HepG2 (cell line): ENCODE measurements around the gene FLT3LG. TPM values are rescaled to one million over a fixed set of nuclear protein-coding genes. Genes with fewer than 3 reads are reported as not detected.

Experiments used
- BCL3 ChIP-seq: sonication (generic); formaldehyde crosslinking; IDR thresholded peaks from 2 replicates; pipeline ENCODE4 v1.5.1; 2020; ENCODE audit warnings: mild to moderate bottlenecking, missing genetic modification reagents, moderate library complexity
- KAT2B ChIP-seq: fragments of 150-350 bp; IDR thresholded peaks from 2 replicates; pipeline ENCODE4 v1.6.1; 2014; ENCODE audit warnings: low read depth, low read length, borderline replicate concordance
- KAT7 ChIP-seq: IDR thresholded peaks from 2 replicates; pipeline ENCODE4 v1.6.1; 2018; ENCODE audit warnings: borderline replicate concordance, missing compliant biosample characterization
- POGZ ChIP-seq: sonication (generic); formaldehyde crosslinking; IDR thresholded peaks from 2 replicates; pipeline ENCODE4 v1.4.0; 2020; ENCODE audit warnings: mild to moderate bottlenecking, missing genetic modification reagents
- POLR2G ChIP-seq: fragments of 200-400 bp; formaldehyde crosslinking; IDR thresholded peaks from 2 replicates; pipeline ENCODE4 v1.6.1; 2018; ENCODE audit warnings: mild to moderate bottlenecking, low read depth, low read length, moderate library complexity
- SOX6 ChIP-seq, 2 experiments: fragments of 450-650 bp in 1 of 2; sonication (generic) in 1 of 2; formaldehyde crosslinking in 1 of 2; IDR thresholded peaks; 2 replicates each; pipeline versions ENCODE4 v1.4.0 to v1.6.1; 2017 to 2020; ENCODE audit warnings: antibody characterized with exemption in 1 of 2, mild to moderate bottlenecking in 1 of 2, missing genetic modification reagents in 1 of 2
- SP4 ChIP-seq: sonication (generic); formaldehyde crosslinking; IDR thresholded peaks from 2 replicates; pipeline ENCODE4 v1.8.1; 2023; ENCODE audit warnings: mild to moderate bottlenecking, missing genetic modification reagents
- STAG1 ChIP-seq: sonication (generic); formaldehyde crosslinking; IDR thresholded peaks from 2 replicates; pipeline ENCODE4 v1.4.0; 2020; ENCODE audit warnings: missing genetic modification reagents
- TEAD3 ChIP-seq: optimal IDR thresholded peaks from 2 replicates; pipeline ENCODE3; 2016; ENCODE audit warnings: borderline replicate concordance
- TFDP2 ChIP-seq: sonication (generic); formaldehyde crosslinking; IDR thresholded peaks from 2 replicates; pipeline ENCODE4 v1.4.0; 2020; ENCODE audit warnings: missing genetic modification reagents
- TOE1 ChIP-seq: sonication (generic); formaldehyde crosslinking; IDR thresholded peaks from 2 replicates; pipeline ENCODE4 v1.4.0; 2020; ENCODE audit warnings: mild to moderate bottlenecking, missing genetic modification reagents
- UBTF ChIP-seq: sonication (generic); formaldehyde crosslinking; IDR thresholded peaks from 2 replicates; pipeline ENCODE4 v1.4.0; 2020; ENCODE audit warnings: mild to moderate bottlenecking, missing genetic modification reagents
- XRCC5 ChIP-seq: fragments of 200-400 bp; formaldehyde crosslinking; optimal IDR thresholded peaks from 2 replicates; pipeline ENCODE3; 2017; ENCODE audit warnings: mild to moderate bottlenecking, low read length
- ZFP37 ChIP-seq: sonication (generic); formaldehyde crosslinking; IDR thresholded peaks from 2 replicates; pipeline ENCODE4 v1.4.0; 2020; ENCODE audit warnings: missing genetic modification reagents, borderline replicate concordance
- ZFP90 ChIP-seq: sonication (generic); formaldehyde crosslinking; IDR thresholded peaks from 2 replicates; pipeline ENCODE4 v1.8.0; 2022; ENCODE audit warnings: missing genetic modification reagents, mild to moderate bottlenecking, inconsistent platforms, borderline replicate concordance
- ZNF121 ChIP-seq: sonication (generic); formaldehyde crosslinking; IDR thresholded peaks from 2 replicates; pipeline ENCODE4 v1.5.0; 2020; ENCODE audit warnings: mild to moderate bottlenecking, missing genetic modification reagents
- ZNF343 ChIP-seq: sonication (generic); formaldehyde crosslinking; IDR thresholded peaks from 2 replicates; pipeline ENCODE4 v1.4.0; 2020; ENCODE audit warnings: mild to moderate bottlenecking, missing genetic modification reagents
- ZNF75D ChIP-seq: sonication (generic); formaldehyde crosslinking; IDR thresholded peaks from 2 replicates; pipeline ENCODE4 v1.8.1; 2023; ENCODE audit warnings: missing genetic modification reagents, mild to moderate bottlenecking, borderline replicate concordance
- ZSCAN5A ChIP-seq: sonication (generic); formaldehyde crosslinking; IDR thresholded peaks from 2 replicates; pipeline ENCODE4 v1.8.0; 2022; ENCODE audit warnings: mild to moderate bottlenecking, missing genetic modification reagents, borderline replicate concordance
- polyA plus RNA-seq, 8 experiments: library from polyadenylated mRNA; depleted of rRNA in 3 of 8; stranded (reverse) in 7 of 8; unstranded in 1 of 8; fragments of >200 nt; fragmentation: Illumina TruSeq in 4 of 8; extraction: Trizol in 4 of 8; gene quantifications; 2 replicates each; pipeline versions ENCODE4 v1.2.1 to v1.2.3, GENCODE V29; 2011 to 2016; ENCODE audit warnings: low read depth in 4 of 8, missing spikeins in 1 of 8, mixed read lengths in 1 of 8; ENCODE audit not compliant: insufficient read depth in 1 of 8
- total RNA-seq, 5 experiments: library from RNA; depleted of rRNA; stranded (reverse); fragments of >200 nt; fragmentation: Illumina TruSeq; extraction: Trizol; gene quantifications; 2 replicates each; pipeline ENCODE4 v1.2.3, GENCODE V29; 2016; ENCODE audit warnings: low read depth in 1 of 5

FLT3LG gene
- total and polyA plus RNA-seq, 2 of the 13 experiments (the other 11 are each of a cell fraction or from before 2014, with no cell fraction given): 1.5 to 2.6 TPM

GRCh38 chr19:49473868-49474541 lies at the start of gene FLT3LG (continued):
- TF ChIP-seq UBTF (CRISPR knock-in tag) (peak; percentile 42; the same call in 1 of the 2 replicates), POLR2G (no peak), ZNF121 (CRISPR knock-in tag) (no peak), KAT2B (no peak), TEAD3 (CRISPR knock-in tag) (peak; percentile 59), ZSCAN5A (CRISPR knock-in tag) (no peak), POGZ (no peak), ZFP90 (CRISPR knock-in tag) (no peak), ZNF343 (CRISPR knock-in tag) (0 out of 2 replicates have a peak, but pooled peaks have one; percentile 38), SP4 (CRISPR knock-in tag) (no peak), SOX6 (IDR thresholded peaks at IDR 0.05) (no peak), SOX6 (CRISPR knock-in tag; IDR thresholded peaks at IDR 0.05) (no peak), TOE1 (CRISPR knock-in tag) (no peak), TFDP2 (peak; percentile 65; the same call in 1 of the 2 replicates), BCL3 (CRISPR knock-in tag) (peak; percentile 63; the same call in 1 of the 2 replicates), KAT7 (no peak), ZNF75D (CRISPR knock-in tag) (no peak), XRCC5 (peak; percentile 82), STAG1 (peak; percentile 35; the same call in 1 of the 2 replicates), ZFP37 (CRISPR knock-in tag) (no peak)
